Measurements from ENCODE around the gene MYG1. TPM values are rescaled to one million over a fixed set of nuclear protein-coding genes. Genes with fewer than 3 reads are reported as not detected.
A peak's percentile ranks its signal among the peaks of the same experiment; 100 is the strongest.

MYG1 gene
- total and polyA plus RNA-seq, 2 of the 13 experiments (the other 11 are each of a cell fraction or from before 2014, with no cell fraction given) = 38.6 to 58.0 TPM

- peak overlapping the region; percentile 82 for H3K4me2 ChIP-seq (ENCODE audit: low read depth, low read length)
- no peaks in the 10 kb centered on the region for H4K20me1 ChIP-seq (ENCODE audit: insufficient read depth, low read length)
- peak; percentile 29 for ATAC-seq
- DNase-seq (ENCODE audit: low spot score) = no peak
- intact Hi-C loops (cut with micrococcal nuclease; ENCODE audit: unreplicated experiment) (no loop called here), in situ Hi-C loops (cut with HindIII; ENCODE audit: extremely low pct_ligation_motif_present, low pct_unique_long_range_greater_than_20kb) (loop anchor here (5.0 kb wide), 1 partner anchor 50 kb away; no protein-coding TSS in a partner anchor)
- no peak overlapping the region for H3K27ac ChIP-seq (ENCODE audit: extremely low read length, insufficient read depth, low read length)
- 44% methylated on average over 18 of the region's 18 CpGs for WGBS (ENCODE audit: low lambda C conversion rate)
- BruUV-seq (replicated peaks) = no TSS peak
- H3K4me1 ChIP-seq (ENCODE audit: insufficient read depth, low read length) = peaks cover 28% of the 10 kb centered on the region
- no peaks in the 10 kb centered on the region for H3K27me3 ChIP-seq (ENCODE audit: control insufficient read depth in 1 of 2, insufficient read depth in 2 of 2, low read length in 2 of 2)
- POLR2A ChIA-PET = interaction anchor here (0.8 to 2.7 kb wide), 9 partner anchors 13 to 188 kb away, joined by 3 to 12 read pairs (median 3); partner anchors contain the start of genes AAAS, CSAD, PFDN5 and SPRYD3
- peak overlapping the region; percentile 55 for H2AFZ ChIP-seq (ENCODE audit: low read length)
- FAIRE-seq = no peak
- no peaks in the 10 kb centered on the region for H3K9me3 ChIP-seq (ENCODE audit: low read length)
- peaks cover 12% of the 10 kb centered on the region for H3K79me2 ChIP-seq (ENCODE audit: insufficient read depth, low read length)
- H3K36me3 ChIP-seq (replicated peaks in 1 of 2; ENCODE audit: control insufficient read depth in 1 of 2, insufficient read depth in 2 of 2, low read length in 2 of 2) = peaks cover 3 to 6% of the 10 kb centered on the region in 2 experiments; a peak in 2 of 5 replicates
- CTCF ChIA-PET (ENCODE audit: low intra/inter-chr PET ratio, low total read pairs) = interaction anchor here (0.9 kb wide), 1 partner anchor 55 kb away, joined by 5 read pairs; no protein-coding TSS in a partner anchor
- H3K4me3 ChIP-seq (replicated peaks in 1 of 3; ENCODE audit: insufficient read depth in 1 of 3, low read depth in 2 of 3, low read length in 3 of 3) = peak overlapping the region; percentile 77 to 96 (median 91)
- H3K9ac ChIP-seq (ENCODE audit: insufficient read depth, low read depth, low read length) = peak overlapping the region; percentile 66; the same call in 1 of the 2 replicates
- TF ChIP-seq TFE3 (CRISPR knock-in tag; IDR thresholded peaks at IDR 0.05) (no peak), MTF2 (CRISPR knock-in tag; IDR thresholded peaks at IDR 0.05; ENCODE audit: borderline replicate concordance) (0 out of 2 replicates have a peak, but pooled peaks have one; percentile 20), CREB3 (CRISPR knock-in tag; IDR thresholded peaks at IDR 0.05) (no peak), ZNF879 (CRISPR knock-in tag; IDR thresholded peaks at IDR 0.05) (no peak), POLR2G (IDR thresholded peaks at IDR 0.05; ENCODE audit: low read depth, low read length) (no peak), RARA (CRISPR knock-in tag; IDR thresholded peaks at IDR 0.05) (no peak)
These were observed 32.0 kb upstream of the MYG1 start for GRCh38 chr12:53267306-53267998.

Data from HepG2 (cell line).